Hepatocyte (in vitro differentiated cells): ENCODE results near the gene CA7. TPM values are rescaled to one million over a fixed set of nuclear protein-coding genes. Genes with fewer than 3 reads are reported as not detected.
A peak's percentile ranks its signal among the peaks of the same experiment; 100 is the strongest.
"Not testable (repeated sequence)": the region's sequence is repeated elsewhere in the genome, so short reads cannot be mapped to it uniquely, and the experiment has no call there.

Experiments used
- DNase-seq: peaks from one replicate; pipeline ENCODE4 v3.0.0-alpha.2; 2016; ENCODE audit warnings: low spot score
- H2AFZ ChIP-seq: fragments of 200-600 bp; sonication (generic); 2 replicates; pipeline ENCODE4 v1.6.0; 2016; ENCODE audit warnings: antibody characterized with exemption, mild to moderate bottlenecking
- H3K27ac ChIP-seq: fragments of 200-600 bp; sonication (generic); 2 replicates; pipeline ENCODE4 v1.5.1; 2016; ENCODE audit warnings: mild to moderate bottlenecking
- H3K27me3 ChIP-seq: fragments of 200-600 bp; sonication (generic); 2 replicates; pipeline ENCODE4 v1.6.1; 2016
- H3K36me3 ChIP-seq: fragments of 200-600 bp; sonication (generic); replicated peaks from 2 replicates; pipeline ENCODE4 v1.5.1; 2016; ENCODE audit warnings: low read depth; ENCODE audit not compliant: insufficient read depth
- H3K4me1 ChIP-seq: fragments of 200-600 bp; sonication (generic); 2 replicates; pipeline ENCODE4 v1.5.1; 2016; ENCODE audit warnings: mild to moderate bottlenecking, moderate library complexity; ENCODE audit not compliant: insufficient read depth
- H3K4me2 ChIP-seq: fragments of 200-600 bp; sonication (generic); 2 replicates; pipeline ENCODE4 v1.6.0; 2016
- H3K4me3 ChIP-seq: fragments of 200-600 bp; sonication (generic); 2 replicates; pipeline ENCODE4 v1.5.1; 2016; ENCODE audit warnings: mild to moderate bottlenecking
- H3K79me2 ChIP-seq: fragments of 200-600 bp; sonication (generic); 2 replicates; pipeline ENCODE4 v1.6.0; 2017; ENCODE audit warnings: mild to moderate bottlenecking
- H3K9me2 ChIP-seq: fragments of 200-600 bp; sonication (generic); replicated peaks from 2 replicates; pipeline ENCODE4 v1.6.0; 2017; ENCODE audit warnings: mild to moderate bottlenecking; ENCODE audit not compliant: insufficient read depth
- H3K9me3 ChIP-seq: fragments of 200-600 bp; sonication (generic); 2 replicates; pipeline ENCODE4 v1.5.1; 2016; ENCODE audit warnings: low read depth, mild to moderate bottlenecking
- H4K20me1 ChIP-seq: fragments of 200-600 bp; sonication (generic); 2 replicates; pipeline ENCODE4 v1.6.0; 2016; ENCODE audit warnings: mild to moderate bottlenecking; ENCODE audit not compliant: insufficient read depth, poor library complexity, severe bottlenecking
- CTCF ChIP-seq: fragments of 200-600 bp; sonication (generic); IDR thresholded peaks from 2 replicates; pipeline ENCODE4 v1.5.1; 2016; ENCODE audit warnings: antibody characterized with exemption, mild to moderate bottlenecking; ENCODE audit not compliant: poor library complexity
- EZH2 ChIP-seq: fragments of 200-600 bp; sonication (generic); IDR thresholded peaks from 2 replicates; pipeline ENCODE4 v1.6.1; 2016; ENCODE audit warnings: antibody characterized with exemption, mild to moderate bottlenecking, borderline replicate concordance
- EZH2phosphoT487 ChIP-seq: fragments of 200-600 bp; sonication (generic); IDR thresholded peaks from one replicate; pipeline ENCODE4 v1.6.1; 2018; ENCODE audit warnings: antibody characterized with exemption, mild to moderate bottlenecking, low read depth, moderate library complexity; ENCODE audit not compliant: unreplicated experiment, severe bottlenecking
- WGBS: methylation state at CpG from one replicate; pipeline ENCODE4 v1.1.6; 2016; ENCODE audit warnings: low lambda C conversion rate; ENCODE audit errors: missing lambda C conversion rate; 5-methylcytosine and 5-hydroxymethylcytosine counted together
- polyA plus RNA-seq: library from polyadenylated mRNA; unstranded; fragments of >200 nt; fragmentation: Nextera tagmentation; extraction: Ambion mirVana; gene quantifications from 2 replicates; pipeline ENCODE4 v1.2.1, GENCODE V29; 2016
- total RNA-seq: library from RNA; depleted of rRNA; stranded (reverse); fragments of >200 nt; gene quantifications from 2 replicates; pipeline ENCODE4 v1.2.3, GENCODE V29; 2014

The CA7 gene
- total and polyA plus RNA-seq, 2 experiments from 2014 or later, result 0.25 to 2.5 TPM

- DNase-seq, result no peak
- Histone ChIP-seq H3K4me3 (no peak overlapping the region), H4K20me1 (no peaks in the 10 kb centered on the region), H3K4me2 (no peak overlapping the region), H3K9me2 (no peaks in the 10 kb centered on the region), H3K4me1 (peaks cover 15% of the 10 kb centered on the region), H3K36me3 (no peaks in the 10 kb centered on the region), H2AFZ (no peak overlapping the region), H3K79me2 (no peaks in the 10 kb centered on the region), H3K9me3 (no peaks in the 10 kb centered on the region), H3K27me3 (no peaks in the 10 kb centered on the region), H3K27ac (no peak overlapping the region)
- 93% methylated on average over 5 of the region's 5 CpGs for WGBS
- no peak for TF ChIP-seq EZH2phosphoT487
- TF ChIP-seq EZH2, result no peak
- no peak for TF ChIP-seq CTCF
Observed at GRCh38 chr16:66895689-66895979, 51.4 kb downstream of the CA7 start.

GRCh38 chr16:66895999-66896398 is 51.8 kb downstream of the CA7 start:
- no peak for TF ChIP-seq CTCF
- TF ChIP-seq EZH2, result no peak
- no peak for TF ChIP-seq EZH2phosphoT487
- H3K9me2 ChIP-seq, result no peaks in the 10 kb centered on the region
- peak overlapping the region; percentile 64 for H3K27ac ChIP-seq
- H3K27me3 ChIP-seq, result no peaks in the 10 kb centered on the region
- H2AFZ ChIP-seq, result no peak overlapping the region
- H3K4me1 ChIP-seq, result peaks cover 19% of the 10 kb centered on the region
- no peaks in the 10 kb centered on the region for H3K36me3 ChIP-seq
- H3K9me3 ChIP-seq, result no peaks in the 10 kb centered on the region
- no peak overlapping the region for H3K4me3 ChIP-seq
- H4K20me1 ChIP-seq, result no peaks in the 10 kb centered on the region
- H3K4me2 ChIP-seq, result no peak overlapping the region
- DNase-seq, result no peak
- H3K79me2 ChIP-seq, result no peaks in the 10 kb centered on the region
- WGBS, result 99% methylated on average over 3 of the region's 3 CpGs

- not testable (repeated sequence) for H3K9me2 ChIP-seq, H3K79me2 ChIP-seq, H4K20me1 ChIP-seq, H3K27me3 ChIP-seq, DNase-seq, H2AFZ ChIP-seq, H3K9me3 ChIP-seq, H3K36me3 ChIP-seq, H3K4me2 ChIP-seq, H3K4me3 ChIP-seq
- 73% methylated on average over 5 of the region's 5 CpGs for WGBS
- Histone ChIP-seq H3K4me1 (peaks cover 26% of the 10 kb centered on the region), H3K27ac (peak overlapping the region; percentile 64)
Observed at GRCh38 chr16:66896682-66897081, 52.5 kb downstream of the CA7 start.

GRCh38 chr16:66898207-66898606 is 54.0 kb downstream of the CA7 start:
- WGBS, result 92% methylated on average over 3 of the region's 3 CpGs
- Histone ChIP-seq H3K4me1 (peaks cover 28% of the 10 kb centered on the region), H3K36me3 (no peaks in the 10 kb centered on the region), H3K9me3 (no peaks in the 10 kb centered on the region), H3K4me2 (no peak overlapping the region), H4K20me1 (no peaks in the 10 kb centered on the region), H3K4me3 (no peak overlapping the region), H3K27ac (no peak overlapping the region), H2AFZ (no peak overlapping the region), H3K79me2 (no peaks in the 10 kb centered on the region), H3K9me2 (no peaks in the 10 kb centered on the region), H3K27me3 (no peaks in the 10 kb centered on the region)
- no peak for DNase-seq
- TF ChIP-seq CTCF, result no peak
- TF ChIP-seq EZH2, result no peak
- TF ChIP-seq EZH2phosphoT487, result no peak
